GM12878 (cell line): ENCODE measurements around the gene INHBB. TPM values are rescaled to one million over a fixed set of nuclear protein-coding genes. Genes with fewer than 3 reads are reported as not detected.

Source experiments
- ATAC-seq: fragments of 200-7000 bp; cut with Tn5 transposase; 3 replicates; pipeline ENCODE4 v1.9.1; 2020; ENCODE audit warnings: mild to moderate bottlenecking, moderate library complexity
- BruUV-seq: library from RNA; stranded (reverse); fragments of 400-500 nt; replicated peaks from 2 replicates; lab custom pipeline; 2021; lab: Mats Ljungman, UMichigan
- CTCF ChIA-PET: fragments of 300-600 bp; sonication (Branson Sonifier 250); formaldehyde crosslinking; extraction: SDS; loops from one replicate; lab custom pipeline; 2021; ENCODE audit warnings: inconsistent platforms; lab: Yijun Ruan, JAX
- POLR2A ChIA-PET: fragments of 350-600 bp; formaldehyde crosslinking; extraction: SDS; loops from one replicate; lab custom pipeline; 2021; ENCODE audit warnings: inconsistent platforms; lab: Charles Lee
- RAD21 ChIA-PET: fragments of 300-600 bp; sonication (Branson Sonifier 250); formaldehyde crosslinking; loops from one replicate; lab custom pipeline; 2023; ENCODE audit warnings: antibody characterized with exemption; ENCODE audit not compliant: unreplicated experiment; lab: Charles Lee
- SMC1A ChIA-PET: fragments of 300-600 bp; sonication (Branson Sonifier 250); formaldehyde crosslinking; loops from one replicate; lab custom pipeline; 2023; ENCODE audit not compliant: unreplicated experiment, uncharacterized antibody; lab: Charles Lee
- DNase-seq: peaks from one replicate; pipeline ENCODE4 v3.0.0-alpha.2; 2011; ENCODE audit warnings: low read depth, low spot score
- FAIRE-seq: peaks from 3 replicates; lab custom pipeline; 2011; peaks lifted over from hg19 to GRCh38; lab: Jason Lieb, UNC
- H2AFZ ChIP-seq: 2 replicates; pipeline ENCODE4 v1.6.0; 2011; ENCODE audit warnings: low read depth, low read length, control low read depth; ENCODE audit not compliant: control insufficient read depth
- H3K27ac ChIP-seq: 2 replicates; pipeline ENCODE4 v1.5.1; 2011; ENCODE audit warnings: control low read depth; ENCODE audit not compliant: control insufficient read depth, insufficient read depth
- H3K27me3 ChIP-seq, 2 experiments: replicated peaks in 1 of 2; 2 replicates each; pipeline versions ENCODE4 v1.6.0 to v1.6.1; 2011; ENCODE audit warnings: low read length in 1 of 2; ENCODE audit not compliant: control insufficient read depth in 2 of 2, insufficient read depth in 2 of 2
- H3K36me3 ChIP-seq, 2 experiments: 2 replicates each; pipeline ENCODE4 v1.5.1; 2011; ENCODE audit warnings: low read length in 1 of 2; ENCODE audit not compliant: control insufficient read depth in 2 of 2, insufficient read depth in 2 of 2
- H3K4me1 ChIP-seq: 2 replicates; pipeline ENCODE4 v1.6.1; 2011; ENCODE audit warnings: mild to moderate bottlenecking, low read length, moderate library complexity, mixed read lengths; ENCODE audit not compliant: control insufficient read depth, insufficient read depth
- H3K4me2 ChIP-seq: 2 replicates; pipeline ENCODE4 v1.6.0; 2011; ENCODE audit warnings: control low read depth; ENCODE audit not compliant: control insufficient read depth, insufficient read depth
- H3K4me3 ChIP-seq: fragments of 200-600 bp; sonication (generic); 2 replicates; pipeline ENCODE4 v1.5.1; 2016
- H3K79me2 ChIP-seq: 2 replicates; pipeline ENCODE4 v1.6.0; 2011; ENCODE audit warnings: low read length; ENCODE audit not compliant: control insufficient read depth, insufficient read depth
- H3K9ac ChIP-seq: 2 replicates; pipeline ENCODE4 v1.8.0; 2011; ENCODE audit warnings: low read length, control low read depth, mixed read lengths; ENCODE audit not compliant: control insufficient read depth, insufficient read depth
- H3K9me3 ChIP-seq: replicated peaks from 3 replicates; pipeline ENCODE4 v1.5.1; 2011; ENCODE audit warnings: mild to moderate bottlenecking, low read length; ENCODE audit not compliant: control insufficient read depth, insufficient read depth
- H4K20me1 ChIP-seq: 2 replicates; pipeline ENCODE4 v1.6.0; 2011; ENCODE audit not compliant: control insufficient read depth, insufficient read depth
- CEBPB ChIP-seq, 2 experiments: fragments of 150-350 bp in 1 of 2; IDR thresholded peaks; 2 replicates each; pipeline ENCODE4 v1.6.1; 2012 to 2014; ENCODE audit warnings: low read depth in 2 of 2, low read length in 2 of 2, borderline replicate concordance in 1 of 2, inconsistent platforms in 1 of 2
- ELK1 ChIP-seq: IDR thresholded peaks from 2 replicates; pipeline ENCODE4 v1.6.1; 2012; ENCODE audit warnings: low read depth, low read length, improper control_type of control experiment
- ESRRA ChIP-seq: IDR thresholded peaks from 2 replicates; pipeline ENCODE4 v1.6.1; 2012; ENCODE audit warnings: mild to moderate bottlenecking, low read length, improper control_type of control experiment
- FOS ChIP-seq: IDR thresholded peaks from 3 replicates; pipeline ENCODE4 v1.6.1; 2011; ENCODE audit warnings: borderline replicate concordance; ENCODE audit not compliant: insufficient read length; ENCODE audit errors: extremely low read depth
- HDGF ChIP-seq: fragments of 450-650 bp; IDR thresholded peaks from 2 replicates; pipeline ENCODE4 v1.6.1; 2016; ENCODE audit warnings: antibody characterized with exemption
- HSF1 ChIP-seq: fragments of 150-350 bp; IDR thresholded peaks from 2 replicates; pipeline ENCODE4 v1.6.1; 2014; ENCODE audit warnings: mild to moderate bottlenecking, low read depth, low read length
- KDM1A ChIP-seq: fragments of 200-600 bp; sonication (generic); IDR thresholded peaks from 2 replicates; pipeline ENCODE4 v1.6.1; 2016; ENCODE audit warnings: borderline replicate concordance
- MEF2A ChIP-seq: IDR thresholded peaks from 2 replicates; pipeline ENCODE4 v1.6.1; 2011; ENCODE audit warnings: low read depth, mild to moderate bottlenecking, low read length, moderate library complexity; ENCODE audit not compliant: insufficient read depth
- MEF2B ChIP-seq: fragments of 450-650 bp; IDR thresholded peaks from 2 replicates; pipeline ENCODE4 v1.6.1; 2018; ENCODE audit warnings: mild to moderate bottlenecking, moderate library complexity; ENCODE audit not compliant: partially characterized antibody, poor library complexity, severe bottlenecking
- NFYB ChIP-seq: IDR thresholded peaks from 2 replicates; pipeline ENCODE4 v1.6.1; 2011; ENCODE audit warnings: low read depth, mild to moderate bottlenecking, low read length, improper control_type of control experiment, moderate library complexity; ENCODE audit not compliant: insufficient read depth
- NR2F1 ChIP-seq: fragments of 450-650 bp; conservative IDR thresholded peaks from 2 replicates; pipeline ENCODE4 v1.6.1; 2017; ENCODE audit warnings: mild to moderate bottlenecking
- NRF1 ChIP-seq: conservative IDR thresholded peaks from 2 replicates; pipeline ENCODE4 v1.6.1; 2011; ENCODE audit warnings: mild to moderate bottlenecking, low read depth, low read length, improper control_type of control experiment
- PAX8 ChIP-seq: fragments of 450-650 bp; IDR thresholded peaks from 2 replicates; pipeline ENCODE4 v1.6.1; 2017; ENCODE audit warnings: mild to moderate bottlenecking, moderate library complexity
- RCOR1 ChIP-seq: conservative IDR thresholded peaks from 2 replicates; pipeline ENCODE4 v1.6.1; 2012; ENCODE audit warnings: low read depth, low read length, improper control_type of control experiment
- RFX5 ChIP-seq: IDR thresholded peaks from 2 replicates; pipeline ENCODE4 v1.6.1; 2011; ENCODE audit warnings: low read depth, low read length, improper control_type of control experiment
- SMARCA5 ChIP-seq: fragments of 450-650 bp; IDR thresholded peaks from 2 replicates; pipeline ENCODE4 v1.6.1; 2017; ENCODE audit warnings: mild to moderate bottlenecking
- SPI1 ChIP-seq: IDR thresholded peaks from 2 replicates; pipeline ENCODE4 v1.6.1; 2011; ENCODE audit warnings: low read depth, mild to moderate bottlenecking, low read length, moderate library complexity, borderline replicate concordance; ENCODE audit not compliant: insufficient read depth
- USF2 ChIP-seq: IDR thresholded peaks from 2 replicates; pipeline ENCODE4 v1.6.1; 2011; ENCODE audit warnings: low read depth, low read length, improper control_type of control experiment, borderline replicate concordance
- WRNIP1 ChIP-seq: IDR thresholded peaks from 2 replicates; pipeline ENCODE4 v1.6.1; 2011; ENCODE audit warnings: low read depth, low read length, improper control_type of control experiment, borderline replicate concordance
- ZNF622 ChIP-seq: fragments of 450-650 bp; IDR thresholded peaks from 2 replicates; pipeline ENCODE4 v1.6.1; 2017; ENCODE audit warnings: mild to moderate bottlenecking, inconsistent platforms
- WGBS: methylation state at CpG from one replicate; pipeline ENCODE4 v1.1.6; 2016; ENCODE audit warnings: low lambda C conversion rate; ENCODE audit not compliant: insufficient replicate concordance, insufficient coverage; ENCODE audit errors: missing lambda C conversion rate; 5-methylcytosine and 5-hydroxymethylcytosine counted together
- in situ Hi-C: fragments of 300-500 bp; cut with MboI; formaldehyde crosslinking; loops from 9 replicates; pipeline ENCODE4 v1.14.3; 2018; ENCODE audit warnings: mixed read lengths
- intact Hi-C: fragments of 100-400 bp; cut with micrococcal nuclease; formaldehyde crosslinking; loops from one replicate; pipeline ENCODE4 v1.14.2; 2022; ENCODE audit not compliant: unreplicated experiment
- polyA plus RNA-seq, 11 experiments: library from polyadenylated mRNA; depleted of rRNA in 4 of 11; unstranded in 6 of 11; stranded (reverse) in 5 of 11; fragments of >200 nt; fragmentation: Nextera tagmentation in 4 of 11; fragmentation: Illumina TruSeq in 1 of 11; extraction: Ambion mirVana in 4 of 11; extraction: Trizol in 1 of 11; gene quantifications; 1 replicate in 1 of 11; 2 replicates in 10 of 11; pipeline versions ENCODE4 v1.2.1 to v1.2.3, GENCODE V29; 2011 to 2016; ENCODE audit warnings: inconsistent platforms in 2 of 11, missing spikeins in 2 of 11, low read depth in 1 of 11
- total RNA-seq, 4 experiments: library from RNA; depleted of rRNA in 3 of 4; stranded (reverse); fragments of >200 nt in 3 of 4; fragmentation: Illumina TruSeq in 1 of 4; extraction: Trizol in 1 of 4; gene quantifications; 2 replicates each; pipeline versions ENCODE4 v1.2.1 to v1.2.3, GENCODE V29; 2013 to 2021

INHBB gene
- total and polyA plus RNA-seq, 10 of the 15 experiments (the other 5 are each of a cell fraction or from before 2014, with no cell fraction given), result 0.05 TPM; not detected in 9

GRCh38 chr2:120316528-120317179 lies 29.3 kb upstream of the INHBB start:
- ChIA-PET SMC1A (no interaction called here), POLR2A (no interaction called here), CTCF (interaction anchor here (1.1 kb wide), 1 partner anchor 89 kb away, joined by 3 read pairs; no protein-coding TSS in a partner anchor), RAD21 (no interaction called here)
- H3K4me1 ChIP-seq, result peaks cover 6% of the 10 kb centered on the region
- no peak overlapping the region for H2AFZ ChIP-seq
- FAIRE-seq, result no peak
- H3K79me2 ChIP-seq, result no peaks in the 10 kb centered on the region
- whole genome bisulfite sequencing, result 71% methylated on average over 11 of the region's 15 CpGs
- in situ Hi-C loops, result loop anchor here (10.0 kb wide), 1 partner anchor 202 kb away; no protein-coding TSS in a partner anchor
- intact Hi-C loops, result loop anchor here (10.0 kb wide), 1 partner anchor 562 kb away; the partner anchor contains the start of gene PTPN4
- DNase-seq, result no peak
- no peak for ATAC-seq
- no peak for TF ChIP-seq ELK1
- no peak for TF ChIP-seq SPI1
- no peak for TF ChIP-seq NFYB
- TF ChIP-seq RCOR1, result no peak
- TF ChIP-seq NRF1, result no peak
- TF ChIP-seq PAX8, result no peak
- no peak for TF ChIP-seq HDGF
- TF ChIP-seq MEF2A, result no peak
- TF ChIP-seq USF2, result no peak
- TF ChIP-seq HSF1, result no peak
- TF ChIP-seq KDM1A, result no peak
- no peak for TF ChIP-seq NR2F1
- no peak for TF ChIP-seq ZNF622
- no peak for TF ChIP-seq MEF2B
- TF ChIP-seq ESRRA, result no peak
- no peak for TF ChIP-seq SMARCA5
- no peak for TF ChIP-seq FOS
- no peak for TF ChIP-seq RFX5
- no peak for TF ChIP-seq WRNIP1
- no peak for TF ChIP-seq CEBPB (IDR thresholded peaks at IDR 0.05; ENCODE audit: borderline replicate concordance in 1 of 2, low read depth in 2 of 2, low read length in 2 of 2)
- no peak overlapping the region for H3K4me2 ChIP-seq
- H3K36me3 ChIP-seq, result no peaks in the 10 kb centered on the region
- H3K4me3 ChIP-seq, result no peak overlapping the region
- no TSS peak for BruUV-seq
- no peaks in the 10 kb centered on the region for H3K9me3 ChIP-seq
- H3K27me3 ChIP-seq, result peaks cover 1 to 3% of the 10 kb centered on the region in 2 experiments; a peak in 1 of 4 replicates
- no peak overlapping the region for H3K27ac ChIP-seq
- H4K20me1 ChIP-seq, result no peaks in the 10 kb centered on the region
- no peak overlapping the region for H3K9ac ChIP-seq
